Activated T-cell treated with anti-CD3 and anti-CD28 coated beads, Interleukin-2, amount 50 U/mL, for 1 hour (primary cell): ENCODE results near the gene AP3D1.
"Not testable (repeated sequence)": the region's sequence is repeated elsewhere in the genome, so short reads cannot be mapped to it uniquely, and the experiment has no call there.

Experiments used
- DNase-seq: peaks from one replicate; pipeline ENCODE4 v3.0.0-alpha.2; 2020

The AP3D1 gene

GRCh38 chr19:2151339-2152229 lies at the start of gene AP3D1:
TSS of gene AP3D1 (minus strand) at chr19:2151566. CDS start at chr19:2151334, 232 bp downstream.
- DNase-seq = peak; percentile 99

DNA sequence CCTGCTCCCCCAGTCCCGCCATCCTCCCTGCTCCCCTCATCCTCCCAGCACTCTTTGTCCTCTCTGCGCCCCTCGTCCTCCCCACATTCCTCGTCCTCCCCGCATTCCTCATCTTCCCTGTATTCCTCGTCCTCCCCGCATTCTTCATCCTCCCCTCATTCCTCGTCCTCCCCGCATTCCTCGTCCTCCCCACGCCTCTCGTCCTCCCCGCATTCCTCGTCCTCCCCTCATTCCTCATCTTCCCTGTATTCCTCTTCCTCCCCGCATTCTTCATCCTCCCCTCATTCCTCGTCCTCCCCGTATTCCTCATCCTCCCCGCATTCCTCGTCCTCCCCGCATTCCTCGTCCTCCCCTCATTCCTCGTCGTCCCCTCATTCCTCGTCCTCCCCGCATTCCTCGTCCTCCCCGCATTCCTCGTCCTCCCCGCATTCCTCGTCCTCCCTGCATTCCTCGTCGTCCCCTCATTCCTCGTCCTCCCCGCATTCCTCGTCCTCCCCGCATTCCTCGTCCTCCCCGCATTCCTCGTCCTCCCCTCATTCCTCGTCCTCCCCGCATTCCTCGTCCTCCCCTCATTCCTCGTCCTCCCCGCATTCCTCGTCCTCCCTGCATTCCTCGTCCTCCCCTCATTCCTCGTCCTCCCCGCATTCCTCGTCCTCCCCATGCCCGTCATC lies 49.4 kb upstream of the AP3D1 start:
- DNase-seq = not testable (repeated sequence)

DNA sequence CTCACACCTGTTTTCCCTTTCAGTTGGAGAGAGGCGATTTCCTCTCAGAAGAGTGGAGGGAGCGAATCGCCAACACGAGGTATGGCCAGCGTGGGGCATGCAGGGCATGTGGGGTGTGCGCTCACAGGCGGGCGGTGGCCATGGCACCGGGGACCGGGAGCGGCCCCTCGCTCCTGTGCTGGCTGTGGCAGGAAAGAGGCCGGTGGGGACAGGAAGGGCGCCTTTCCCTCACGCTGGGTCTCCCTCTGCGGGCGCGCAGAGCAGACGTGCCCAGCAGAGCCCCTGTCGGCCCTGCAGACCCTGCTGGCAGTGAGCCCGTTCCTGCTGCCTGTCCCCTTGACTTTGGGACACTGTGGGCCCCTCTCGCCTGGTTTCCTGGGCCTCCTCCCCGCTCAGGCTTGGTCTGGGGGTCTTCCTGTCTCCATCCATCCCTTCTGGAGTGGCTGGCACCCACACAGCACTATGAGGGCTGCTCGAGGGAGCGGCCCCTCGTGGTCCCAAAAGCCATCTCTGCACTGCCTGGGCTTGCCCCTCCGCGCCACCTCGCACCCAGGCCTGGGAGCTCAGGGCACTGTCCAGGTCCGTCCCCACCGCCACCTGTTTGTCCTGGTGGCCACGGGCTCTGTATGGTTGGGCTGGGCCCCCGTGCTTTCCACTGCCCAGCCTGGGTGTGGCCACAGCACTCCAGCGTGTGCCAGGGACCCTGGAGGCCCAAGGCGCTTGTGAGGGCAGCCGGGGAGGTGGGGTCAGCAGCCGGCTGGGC lies 48.7 kb upstream of the AP3D1 start:
- DNase-seq = no peak

DNA sequence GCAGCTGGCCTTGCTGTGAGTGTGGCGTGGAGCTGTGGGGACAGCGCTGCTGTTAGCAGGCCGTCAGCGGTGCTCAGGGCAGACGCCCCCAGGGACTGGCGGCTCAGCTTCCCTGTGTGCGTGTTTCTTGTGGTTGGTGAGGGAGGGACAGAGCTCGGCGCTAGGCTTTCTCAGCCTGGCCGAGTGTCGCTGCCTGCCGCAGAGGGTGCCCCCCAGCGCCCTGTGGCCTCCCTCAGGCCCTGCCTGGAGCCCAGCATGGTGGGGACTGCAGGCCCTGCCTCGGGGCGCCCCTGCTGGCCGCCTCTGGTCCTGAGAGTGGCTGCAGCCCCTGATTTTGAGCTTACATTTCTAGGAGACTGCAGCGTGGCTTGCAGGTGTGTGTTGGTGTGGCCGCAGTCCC lies 47.8 kb upstream of the AP3D1 start:
- DNase-seq = no peak

GRCh38 chr19:2198317-2198716 lies 47.0 kb upstream of the AP3D1 start:
- DNase-seq = no peak

DNA sequence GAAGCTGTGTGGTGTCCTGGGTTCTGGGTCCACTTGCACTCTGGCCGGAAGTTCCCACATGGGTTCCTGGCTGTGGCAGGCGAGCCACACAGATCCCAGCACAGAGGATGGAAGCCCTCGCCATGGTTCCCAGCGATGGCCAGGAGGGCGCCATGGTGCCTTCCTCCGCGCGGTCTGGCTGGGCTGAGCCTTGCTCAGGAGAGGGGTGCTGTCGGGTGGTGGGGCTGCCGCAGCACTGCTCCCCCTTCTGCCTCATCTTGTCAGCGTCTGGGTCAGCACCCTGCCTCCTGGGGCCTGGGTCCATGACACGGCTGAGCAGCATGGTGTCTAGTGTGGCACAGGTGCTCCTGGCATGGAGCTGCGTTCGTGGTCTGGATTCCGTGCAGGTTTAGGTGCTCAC lies 45.9 kb upstream of the AP3D1 start:
- DNase-seq = no peak

GRCh38 chr19:2195914-2196313 lies 44.5 kb upstream of the AP3D1 start:
- no peak for DNase-seq

- no peak for DNase-seq
Observed at GRCh38 chr19:2195361-2195760, 44.0 kb upstream of the AP3D1 start.

DNA sequence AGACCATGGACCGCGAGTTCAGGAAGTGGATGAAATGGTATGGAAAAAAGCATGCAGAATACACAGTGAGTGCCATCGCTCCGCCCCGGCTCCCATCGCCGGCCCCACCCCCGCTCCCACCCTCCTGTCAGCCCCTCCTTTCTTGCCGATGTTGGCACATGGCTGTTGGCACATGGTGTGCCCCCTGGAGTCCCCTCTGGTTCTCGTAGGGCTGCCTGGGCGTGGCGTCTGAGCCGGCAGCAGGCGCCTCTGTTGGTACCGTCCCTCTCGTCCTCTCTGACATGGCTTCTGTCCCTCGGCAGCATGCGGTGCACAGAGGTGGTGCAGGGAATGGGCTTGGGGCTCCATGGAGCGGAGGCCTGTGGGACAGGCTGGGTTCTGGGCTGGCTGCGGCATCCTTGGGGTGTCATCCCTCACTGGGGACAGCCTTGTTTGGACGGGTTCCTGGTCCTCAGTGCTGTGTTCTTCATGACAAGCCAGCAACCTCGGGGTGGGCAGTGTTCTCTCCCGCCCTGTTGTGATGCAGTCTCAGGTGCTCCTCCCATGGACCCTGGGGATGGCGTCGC lies 43.2 kb upstream of the AP3D1 start:
- no peak for DNase-seq

- DNase-seq = no peak
Observed at GRCh38 chr19:2193807-2194206, 42.4 kb upstream of the AP3D1 start.

DNA sequence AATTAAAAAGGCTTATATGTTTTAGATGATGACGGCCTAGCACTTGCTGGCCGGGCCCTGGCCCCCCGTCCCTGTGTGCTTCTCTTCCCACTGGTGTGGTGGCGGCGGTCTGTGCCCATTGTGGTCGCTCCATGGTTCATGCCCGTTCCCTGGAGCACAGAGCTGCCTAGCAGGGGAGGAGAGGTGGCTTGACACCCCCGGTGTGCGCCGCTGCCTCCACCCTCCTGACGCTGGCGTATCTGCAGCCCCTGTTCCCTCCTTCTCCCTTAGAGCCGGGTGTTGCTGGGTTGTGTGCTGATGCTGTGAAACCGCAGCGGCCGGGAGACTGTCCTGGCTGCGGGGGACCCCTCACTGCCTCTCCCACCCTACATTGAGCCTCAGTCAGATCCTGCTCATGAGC lies 41.5 kb upstream of the AP3D1 start:
- DNase-seq = no peak

DNA sequence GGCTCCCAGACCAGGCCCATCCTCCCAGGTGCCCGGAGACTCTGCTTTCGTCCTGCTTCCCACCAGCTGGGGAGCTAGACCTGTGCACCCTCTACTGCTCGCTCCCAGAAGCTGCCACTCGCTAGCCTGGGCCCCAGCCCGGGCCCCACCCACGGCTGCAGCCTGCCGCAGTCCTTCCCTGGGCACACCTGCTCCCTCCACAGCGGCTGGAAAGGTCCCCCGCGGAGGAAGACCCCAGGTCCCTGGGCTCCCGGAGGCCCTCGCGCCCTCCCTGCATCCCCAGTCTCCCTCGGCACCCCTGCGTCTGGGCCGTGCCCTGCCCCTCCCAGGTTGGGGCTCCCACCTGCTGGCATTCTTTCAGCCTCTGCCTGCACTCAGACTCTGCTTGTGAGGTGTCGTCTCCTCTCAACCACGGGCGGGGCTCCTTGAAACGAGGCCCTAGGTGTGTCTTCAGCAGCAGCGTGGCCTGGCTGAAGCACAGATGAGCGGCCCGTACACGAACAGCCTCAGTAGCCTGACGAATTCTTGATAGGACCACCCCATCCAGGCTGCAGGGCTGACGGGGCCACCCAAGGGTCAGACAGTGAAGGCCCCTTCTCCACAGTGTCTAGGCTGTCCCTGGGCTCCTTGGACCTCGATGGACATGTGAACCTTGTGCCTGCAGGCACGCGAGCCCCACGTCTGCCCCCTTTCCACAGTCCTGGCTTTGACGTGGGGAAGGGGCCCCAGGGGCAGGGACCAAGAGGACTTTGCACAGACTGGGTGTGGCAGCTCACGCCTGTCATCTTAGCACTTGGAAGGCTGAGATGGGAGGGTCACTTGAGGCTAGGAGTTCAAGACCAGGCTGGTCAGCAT lies 40.3 kb upstream of the AP3D1 start:
- DNase-seq = no peak

- no peak for DNase-seq
Observed at GRCh38 chr19:2190848-2191455, 39.6 kb upstream of the AP3D1 start.

DNA sequence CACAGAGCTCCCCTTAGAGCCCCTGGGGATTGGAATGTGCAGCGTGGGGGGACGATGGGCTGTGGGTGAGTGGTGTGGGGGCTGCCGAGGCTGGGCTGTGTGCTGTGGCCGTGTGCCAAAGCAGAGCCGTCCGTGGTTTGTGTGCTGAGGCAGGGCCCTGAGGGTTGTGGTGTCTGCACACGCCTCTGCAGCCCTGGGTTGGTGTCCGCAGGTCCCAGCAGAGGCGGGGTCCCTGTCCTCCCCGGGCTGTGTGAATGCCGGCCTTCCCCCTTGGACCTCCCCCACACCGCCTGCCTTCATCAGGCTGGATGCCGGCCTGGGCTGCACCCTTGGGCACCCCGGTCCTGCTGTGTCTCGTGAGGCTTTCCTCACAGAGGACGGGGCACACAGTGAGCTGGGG lies 38.5 kb upstream of the AP3D1 start:
- DNase-seq = no peak

DNA sequence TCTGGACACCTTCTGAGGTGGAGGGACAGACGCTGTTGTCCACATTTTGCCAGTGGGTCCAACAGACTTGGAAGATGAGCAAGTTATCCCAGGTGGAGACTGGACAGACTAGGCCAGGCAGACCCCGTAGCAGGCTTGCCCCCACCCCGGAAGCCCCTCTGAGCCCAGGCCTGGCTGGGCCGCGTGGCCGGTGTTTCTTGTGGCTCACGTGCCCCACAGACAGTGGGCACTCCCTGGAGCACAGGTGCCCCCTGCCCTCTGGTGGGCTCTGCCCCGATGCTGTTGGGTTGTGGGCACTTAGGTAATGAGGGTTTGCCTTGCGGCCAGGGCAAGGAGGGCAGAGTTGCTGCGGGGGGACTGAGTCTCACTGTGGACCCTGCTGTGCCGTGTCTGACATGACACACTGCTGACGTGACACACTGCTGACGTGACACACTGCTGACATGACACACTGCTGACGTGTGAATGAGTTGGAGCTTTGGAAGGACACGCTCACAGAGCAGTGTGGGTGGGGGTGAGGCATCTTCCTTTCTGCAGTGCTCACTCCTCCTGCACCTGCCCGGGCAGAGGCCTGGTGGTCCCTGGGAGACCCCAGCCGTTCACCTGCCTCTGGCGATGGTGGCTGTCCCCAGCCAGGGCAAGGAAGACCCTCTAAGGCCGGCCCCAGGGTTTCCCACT lies 37.5 kb upstream of the AP3D1 start:
- no peak for DNase-seq

DNA sequence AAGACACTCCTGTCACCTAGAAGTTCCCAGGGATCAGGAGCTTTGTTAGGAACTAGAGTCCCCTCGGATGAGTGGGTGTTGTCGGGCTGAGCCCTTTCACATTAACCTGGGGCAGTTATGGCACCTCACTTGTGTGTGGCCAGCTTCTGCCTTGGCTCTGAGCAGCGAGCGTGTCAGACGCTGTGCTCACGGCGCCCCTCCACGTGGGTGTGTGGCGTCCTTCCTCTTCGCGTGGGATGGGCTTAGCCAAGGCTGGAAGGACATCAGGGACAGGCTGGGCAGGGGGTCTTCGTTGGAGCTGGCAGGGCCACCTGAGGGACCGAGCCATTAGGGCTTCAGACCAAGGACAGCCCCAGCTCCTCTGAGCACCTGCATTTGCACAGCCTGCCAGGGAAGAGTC lies 35.8 kb upstream of the AP3D1 start:
- no peak for DNase-seq

DNA sequence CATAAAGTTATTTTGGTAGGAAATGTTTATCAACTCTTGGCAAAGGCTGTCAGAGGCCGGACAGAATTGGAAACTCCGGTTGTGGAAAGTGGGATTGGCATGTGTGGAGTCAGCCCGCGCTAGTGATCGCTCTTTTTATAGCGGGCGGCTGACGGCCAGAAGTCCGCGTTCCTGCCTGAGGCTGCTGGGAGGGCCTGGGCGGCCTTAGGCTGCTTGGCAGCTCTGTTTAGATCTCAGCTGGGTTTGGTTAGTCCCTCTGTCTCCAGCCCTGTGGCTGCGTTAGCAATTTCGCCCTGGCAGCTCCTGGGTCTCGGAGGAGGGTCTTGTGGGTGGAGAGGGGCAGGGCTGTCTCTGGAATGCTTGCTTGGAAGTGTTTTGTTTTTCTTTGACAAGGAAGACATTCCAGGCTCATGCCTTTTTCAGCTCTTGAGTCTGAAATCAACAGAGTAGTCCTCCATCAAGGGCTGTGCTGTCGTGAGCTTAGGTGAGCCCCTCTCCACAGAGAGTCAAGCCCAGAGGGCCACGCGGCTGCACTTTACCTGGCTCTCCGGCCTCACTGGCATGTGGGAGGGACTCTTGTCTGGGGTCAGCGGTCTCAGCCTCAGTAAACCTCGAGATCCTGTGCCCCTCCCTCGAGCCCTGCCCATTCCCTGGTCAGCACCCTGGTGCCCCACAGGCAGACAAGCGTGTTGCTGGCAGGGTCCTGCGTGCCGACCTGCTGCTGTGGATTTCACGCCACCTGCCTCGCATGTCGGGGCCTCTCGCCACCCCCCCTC lies 34.9 kb upstream of the AP3D1 start:
- DNase-seq = no peak

- no peak for DNase-seq
Observed at GRCh38 chr19:2185734-2186070, 34.3 kb upstream of the AP3D1 start.

DNA sequence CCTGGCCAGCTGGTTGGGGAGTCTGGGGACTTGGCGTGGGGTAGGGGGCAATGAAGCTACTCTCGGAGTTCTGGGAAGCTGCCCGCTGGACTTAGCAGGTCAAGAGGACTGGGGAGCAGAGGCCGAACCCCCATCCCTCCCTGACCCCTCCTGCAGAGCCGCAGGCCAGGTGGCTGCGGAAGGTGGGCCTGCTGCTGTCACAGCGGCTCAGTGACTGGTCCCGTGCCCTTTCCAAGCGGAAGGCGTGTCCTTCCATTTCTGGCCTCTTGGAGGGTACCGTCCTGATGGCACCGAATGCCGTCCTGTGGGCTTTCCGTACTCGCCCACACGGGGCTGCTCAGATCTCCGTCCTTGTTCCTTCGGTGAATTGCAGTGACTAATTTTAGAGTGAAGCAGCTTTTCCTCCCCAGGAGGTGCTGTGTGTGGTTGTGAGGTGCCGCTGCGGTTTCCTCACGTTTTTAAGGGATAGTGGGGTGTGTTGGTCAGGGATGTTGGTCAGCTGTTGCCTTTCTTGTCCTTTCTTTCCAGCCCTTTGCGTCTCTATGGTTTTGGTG lies 33.1 kb upstream of the AP3D1 start:
- DNase-seq = no peak

GRCh38 chr19:2181633-2181997 lies 30.2 kb upstream of the AP3D1 start:
- DNase-seq = no peak
